ACHN (cell line): ENCODE data around the gene SLCO2A1.

ENCODE experiments used
- DNase-seq: peaks from one replicate; pipeline ENCODE4 v3.0.0-alpha.2; 2015
- in situ Hi-C: cut with HindIII; loops from 2 replicates; pipeline ENCODE4 v1.10.0; 2017; ENCODE audit warnings: low sequenced_read_pairs, low pct_ligation_motif_present, low pct_unique_long_range_greater_than_20kb

Gene SLCO2A1

GRCh38 chr3:133991637-133992036 lies 38.1 kb downstream of the SLCO2A1 start:
- DNase-seq = no peak
- in situ Hi-C loops = no loop called here

GRCh38 chr3:133991209-133991608 lies 38.5 kb downstream of the SLCO2A1 start:
- no peak for DNase-seq
- in situ Hi-C loops = no loop called here

DNA sequence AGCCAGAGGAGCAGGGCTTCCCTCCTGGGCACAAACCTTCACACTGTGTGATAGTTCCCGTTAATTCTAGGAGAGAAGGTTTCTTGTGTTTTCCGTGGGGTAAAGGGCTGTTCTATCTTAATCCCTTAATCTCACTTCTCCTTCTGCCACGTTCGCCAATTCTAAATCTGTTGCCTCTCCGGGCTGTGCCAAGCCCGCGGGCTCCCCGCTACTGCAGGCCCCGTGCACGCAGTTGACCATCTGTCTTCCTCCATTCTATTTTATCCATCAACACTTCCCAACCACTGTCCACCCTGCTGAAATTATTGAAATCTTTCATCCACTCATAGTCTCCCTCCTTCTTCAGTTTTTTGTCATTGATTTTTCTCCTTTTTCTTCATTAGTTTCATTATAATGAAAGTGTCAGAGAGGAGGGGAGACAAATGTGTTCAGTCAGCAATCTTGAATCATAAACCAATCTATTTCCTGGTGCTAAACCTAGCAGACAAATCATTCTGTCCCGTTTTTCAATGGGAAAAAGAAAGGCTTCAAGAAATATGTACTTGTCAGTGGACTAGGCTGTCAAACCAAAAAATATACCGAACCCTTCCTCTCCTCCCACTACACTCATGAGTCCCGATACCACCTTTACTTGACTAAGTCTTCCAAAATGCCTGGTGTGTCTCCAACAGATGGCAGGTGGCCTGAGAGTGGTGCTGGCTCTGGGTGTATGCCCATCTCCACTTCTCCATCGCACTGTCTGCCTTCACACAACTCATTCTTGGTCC lies 39.6 kb downstream of the SLCO2A1 start:
- in situ Hi-C loops = no loop called here
- DNase-seq = no peak

DNA sequence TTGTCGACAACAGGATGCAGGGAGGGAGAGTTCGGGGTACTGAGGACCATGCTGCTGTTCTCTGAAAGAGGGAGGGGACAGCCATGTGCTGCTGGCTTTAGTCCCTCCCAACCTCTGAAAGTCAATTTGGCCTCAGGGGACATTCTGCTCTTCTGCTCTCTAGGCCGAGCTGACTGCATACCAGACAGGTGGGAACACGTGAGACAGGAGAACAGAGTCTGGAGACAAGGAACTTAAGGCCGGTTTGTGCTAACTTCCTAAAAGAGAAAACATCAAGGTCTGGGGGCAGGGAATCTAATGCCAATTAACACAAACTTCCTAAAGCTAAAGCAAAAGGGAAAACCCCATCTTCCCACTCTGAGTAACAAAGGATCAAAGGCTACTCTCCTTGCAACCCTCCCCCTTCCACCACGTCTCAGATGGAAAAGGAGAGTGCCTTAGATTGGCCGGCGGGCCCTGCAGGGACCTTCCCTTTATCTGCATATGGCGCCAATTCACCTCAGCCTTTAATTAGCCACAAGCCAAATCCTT lies 41.0 kb downstream of the SLCO2A1 start:
- in situ Hi-C loops = no loop called here
- no peak for DNase-seq

DNA sequence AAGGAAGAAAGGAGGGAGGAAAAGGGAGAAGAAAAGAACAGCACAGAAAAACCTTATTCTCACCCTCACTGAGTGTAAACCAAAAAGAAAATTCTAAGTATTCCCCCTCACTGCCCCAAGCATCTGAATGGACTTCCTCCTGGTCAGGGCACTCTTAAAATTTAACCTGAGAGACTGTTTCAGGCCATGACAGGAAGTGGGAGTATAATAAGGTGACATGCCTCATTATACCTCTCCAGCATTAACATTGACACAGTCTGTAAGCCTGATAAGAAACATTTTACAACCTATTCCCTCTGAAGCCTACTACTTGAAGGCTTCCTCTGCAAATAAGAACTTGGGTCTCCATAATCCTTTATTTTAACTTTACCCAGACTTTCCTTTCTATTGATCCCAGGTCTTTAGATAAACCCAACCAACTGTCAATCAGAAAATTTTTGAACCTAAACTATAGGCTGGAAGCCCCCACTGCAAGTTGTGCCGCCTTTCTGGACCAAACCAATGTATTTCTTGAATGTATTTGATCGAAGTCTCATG lies 41.7 kb downstream of the SLCO2A1 start:
- in situ Hi-C loops = no loop called here
- peak; percentile 14 for DNase-seq

- in situ Hi-C loops = no loop called here
- no peak for DNase-seq
These were observed 42.6 kb downstream of the SLCO2A1 start for GRCh38 chr3:133987136-133987535.

GRCh38 chr3:133986311-133986710 lies 43.4 kb downstream of the SLCO2A1 start:
- in situ Hi-C loops = no loop called here
- DNase-seq = no peak

- DNase-seq = no peak
- in situ Hi-C loops = no loop called here
These were observed 44.8 kb downstream of the SLCO2A1 start for GRCh38 chr3:133984975-133985374.

- peak; percentile 14 for DNase-seq
- in situ Hi-C loops = no loop called here
These were observed 45.9 kb downstream of the SLCO2A1 start for GRCh38 chr3:133983576-133984560.

DNA sequence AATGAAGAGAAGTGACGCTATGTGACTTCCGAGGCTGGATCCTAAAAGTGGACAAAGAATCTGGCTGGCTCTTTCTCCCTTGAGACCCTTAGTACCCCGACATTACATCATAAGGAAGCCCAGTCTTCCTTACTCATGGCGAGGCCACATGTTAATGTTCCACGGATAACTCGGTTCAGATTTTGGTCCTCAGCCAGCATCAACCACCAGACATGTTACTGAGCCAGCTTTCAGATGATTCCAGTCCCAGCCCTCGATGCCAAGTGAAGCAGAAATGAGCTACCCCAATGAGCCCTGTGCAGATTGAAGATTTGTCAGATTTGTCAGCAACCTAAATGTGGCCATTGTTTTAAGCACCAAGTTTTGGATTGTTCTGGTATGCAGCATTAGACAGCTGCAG lies 46.6 kb downstream of the SLCO2A1 start:
- in situ Hi-C loops = no loop called here
- DNase-seq = peak; percentile 33

DNA sequence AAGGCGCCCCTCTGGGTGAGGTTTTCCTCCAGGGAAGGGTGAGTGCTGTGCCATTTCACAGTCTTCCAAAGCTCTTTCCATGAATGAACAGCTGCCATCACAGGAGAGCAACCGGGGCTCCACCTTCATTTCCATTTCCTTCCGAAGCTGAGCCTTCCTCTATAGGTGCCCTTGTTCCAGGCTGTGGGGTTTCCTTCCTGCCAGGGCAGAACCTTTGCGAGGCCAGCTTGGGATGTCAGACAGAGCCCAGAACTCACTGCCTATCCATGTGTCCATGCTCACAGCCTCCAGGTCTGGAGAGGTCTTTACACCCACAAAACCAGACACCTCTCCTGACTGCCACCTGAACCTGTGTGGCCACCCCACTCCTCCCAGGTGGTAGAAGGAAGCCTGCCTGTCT lies 49.2 kb downstream of the SLCO2A1 start:
- no peak for DNase-seq

GRCh38 chr3:133980035-133980434 lies 49.7 kb downstream of the SLCO2A1 start:
- no peak for DNase-seq
- in situ Hi-C loops = no loop called here

More for the DNA sequence above, 49.2 kb downstream of the SLCO2A1 start:
- in situ Hi-C loops = no loop called here

DNA sequence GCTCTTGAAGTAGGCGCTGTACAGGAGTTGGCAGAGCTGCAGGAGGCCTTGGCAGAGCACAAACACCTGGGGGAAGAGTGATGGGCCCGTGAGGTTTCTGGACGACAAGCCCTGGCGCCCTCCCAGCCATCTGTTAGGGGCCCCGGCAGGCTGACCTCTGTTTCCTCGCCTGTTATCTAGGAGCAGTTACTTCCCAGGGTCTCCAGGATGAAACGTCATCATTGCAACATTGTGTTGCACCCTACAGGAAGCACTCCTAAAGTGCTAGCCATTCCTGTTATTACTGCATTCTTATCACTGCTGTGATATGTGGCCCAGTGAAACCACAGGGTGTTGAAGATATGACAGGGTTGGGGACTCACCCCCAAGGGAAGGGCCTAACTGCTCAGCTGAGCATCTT lies 50.2 kb downstream of the SLCO2A1 start:
- in situ Hi-C loops = no loop called here
- DNase-seq = no peak

DNA sequence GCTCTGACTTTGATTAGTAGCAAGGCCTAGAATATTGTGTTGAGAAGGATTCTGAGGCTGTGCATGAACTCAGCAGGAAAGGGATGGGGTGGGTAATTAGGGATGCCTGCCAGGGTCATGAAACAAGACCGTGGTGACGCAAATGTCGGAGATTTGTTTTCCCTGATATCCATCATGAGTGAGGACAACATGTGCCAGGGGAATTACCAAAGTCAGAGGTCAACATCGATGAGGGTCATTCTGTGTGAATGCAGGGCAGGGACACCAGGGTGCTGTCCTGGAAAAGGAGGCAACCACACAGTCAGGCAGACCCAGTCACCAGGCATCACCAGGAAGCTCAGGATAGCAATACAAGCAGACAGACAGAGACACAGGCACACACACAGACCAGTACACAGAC lies 52.2 kb downstream of the SLCO2A1 start:
- no peak for DNase-seq
- in situ Hi-C loops = no loop called here

GRCh38 chr3:133973249-133973980 lies 56.3 kb downstream of the SLCO2A1 start:
- in situ Hi-C loops = no loop called here
- no peak for DNase-seq

GRCh38 chr3:133972156-133972555 lies 57.6 kb downstream of the SLCO2A1 start:
- no peak for DNase-seq
- in situ Hi-C loops = no loop called here

- in situ Hi-C loops = no loop called here
- DNase-seq = no peak
These were observed 58.8 kb downstream of the SLCO2A1 start for GRCh38 chr3:133970916-133971315.

- no peak for DNase-seq
- in situ Hi-C loops = no loop called here
These were observed 59.4 kb downstream of the SLCO2A1 start for GRCh38 chr3:133970339-133970738.
